Measurements from ENCODE around the gene LCORL.
"Not testable (repeated sequence)": the region's sequence is repeated elsewhere in the genome, so short reads cannot be mapped to it uniquely, and the experiment has no call there.

The LCORL gene

DNA sequence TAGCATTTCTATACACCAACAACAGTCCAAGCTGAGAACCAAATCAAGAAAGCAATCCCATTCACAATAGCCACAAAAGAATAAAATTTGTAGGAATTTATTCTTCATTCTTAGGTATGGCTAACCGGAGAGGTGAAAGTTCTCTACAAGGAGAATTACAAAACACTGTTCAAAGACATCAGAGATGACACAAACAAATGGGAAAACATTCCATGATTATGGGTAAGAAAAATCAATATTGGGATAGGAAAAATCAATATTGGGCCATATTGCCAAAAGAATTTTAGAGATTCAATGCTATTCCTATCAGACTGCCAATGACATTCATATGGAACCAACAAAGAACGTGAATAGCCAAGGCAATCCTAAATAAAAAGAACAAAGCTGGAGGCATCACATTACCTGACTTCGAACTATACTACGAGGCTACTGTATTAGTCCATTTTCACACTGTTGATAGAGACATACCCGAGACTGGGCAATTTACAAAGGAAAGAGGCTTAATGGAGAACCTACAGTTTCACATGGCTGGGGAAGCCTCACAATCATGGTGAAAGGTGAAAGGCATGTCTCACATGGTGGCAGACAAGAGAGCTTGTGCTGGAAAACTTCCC lies 161.7 kb downstream of the LCORL start:
- DNase-seq (ENCODE audit: low read depth in 1 of 2, low spot score in 1 of 2) = no peak

DNA sequence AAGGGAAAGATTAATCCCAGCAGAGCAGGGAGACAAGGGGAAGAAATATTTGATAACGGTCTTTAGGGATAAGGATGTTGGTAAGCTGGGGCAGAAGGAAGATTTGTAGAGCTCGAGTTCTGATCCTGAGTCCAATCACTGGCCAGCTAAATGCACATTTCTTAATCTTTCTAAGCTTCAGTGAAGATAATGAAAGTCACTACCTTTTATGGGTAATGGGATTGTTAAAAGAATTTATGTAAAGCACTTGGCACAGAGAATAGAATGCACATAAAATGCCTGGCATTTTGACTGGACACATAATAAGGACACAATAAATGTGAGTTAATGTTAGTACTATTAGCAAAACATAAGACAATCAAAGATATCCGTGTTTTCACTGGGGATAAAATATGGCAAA lies 167.5 kb downstream of the LCORL start:
- no peak for DNase-seq (ENCODE audit: low read depth in 1 of 2, low spot score in 1 of 2)

DNA sequence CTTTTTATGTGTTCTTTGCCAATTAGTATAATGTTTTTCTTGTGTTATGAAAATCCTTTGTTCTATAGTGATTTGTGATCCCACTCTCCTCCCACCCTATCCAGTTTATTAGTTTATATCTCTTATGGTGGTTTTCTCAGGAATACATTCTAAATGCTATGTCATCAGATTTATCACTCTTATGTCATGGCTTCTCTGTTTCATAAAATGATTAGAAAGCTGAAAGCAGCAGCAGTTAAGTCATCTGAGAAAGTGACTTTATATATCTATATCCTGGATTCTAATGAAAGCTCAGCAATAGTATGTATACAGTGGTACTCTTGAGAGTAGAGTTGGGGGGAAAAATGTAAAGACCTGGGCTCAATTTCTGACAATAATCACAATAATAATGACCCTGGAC lies 169.6 kb downstream of the LCORL start:
- no peak for DNase-seq (ENCODE audit: low read depth in 1 of 2, low spot score in 1 of 2)

DNA sequence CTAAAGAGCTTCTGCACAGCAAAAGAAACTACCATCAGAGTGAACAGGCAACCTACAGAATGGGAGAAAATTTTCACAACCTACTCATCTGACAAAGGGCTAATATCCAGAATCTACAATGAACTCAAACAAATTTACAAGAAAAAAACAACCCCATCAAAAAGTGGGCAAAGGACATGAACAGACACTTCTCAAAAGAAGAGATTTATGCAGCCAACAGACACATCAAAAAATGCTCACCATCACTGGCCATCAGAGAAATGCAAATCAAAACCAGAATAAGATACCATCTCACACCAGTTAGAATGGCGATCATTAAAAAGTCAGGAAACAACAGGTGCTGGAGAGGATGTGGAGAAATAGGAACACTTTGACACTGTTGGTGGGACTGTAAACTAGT lies 171.3 kb downstream of the LCORL start:
- DNase-seq (ENCODE audit: low read depth in 1 of 2, low spot score in 1 of 2) = not testable (repeated sequence)

DNA sequence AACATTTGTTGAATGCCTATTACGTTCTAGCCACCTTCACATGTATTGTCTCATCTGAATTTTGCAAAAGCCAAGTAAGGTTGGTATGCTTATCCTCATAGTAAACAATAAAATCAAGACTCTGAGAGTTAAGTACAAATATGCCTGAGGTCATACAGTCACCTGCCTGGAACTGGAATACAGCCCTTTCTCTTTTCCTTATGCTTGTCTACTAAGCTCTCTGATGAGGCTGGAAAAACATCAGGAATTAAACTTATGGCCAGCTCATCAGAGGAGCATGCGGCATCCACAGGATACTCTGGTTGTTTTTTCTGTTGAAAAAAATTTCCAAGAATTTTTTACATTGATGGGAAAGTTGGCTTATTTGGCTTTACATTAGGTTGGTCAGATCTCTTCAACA lies 175.3 kb downstream of the LCORL start:
- no peak for DNase-seq (ENCODE audit: low read depth in 1 of 2, low spot score in 1 of 2)

DNA sequence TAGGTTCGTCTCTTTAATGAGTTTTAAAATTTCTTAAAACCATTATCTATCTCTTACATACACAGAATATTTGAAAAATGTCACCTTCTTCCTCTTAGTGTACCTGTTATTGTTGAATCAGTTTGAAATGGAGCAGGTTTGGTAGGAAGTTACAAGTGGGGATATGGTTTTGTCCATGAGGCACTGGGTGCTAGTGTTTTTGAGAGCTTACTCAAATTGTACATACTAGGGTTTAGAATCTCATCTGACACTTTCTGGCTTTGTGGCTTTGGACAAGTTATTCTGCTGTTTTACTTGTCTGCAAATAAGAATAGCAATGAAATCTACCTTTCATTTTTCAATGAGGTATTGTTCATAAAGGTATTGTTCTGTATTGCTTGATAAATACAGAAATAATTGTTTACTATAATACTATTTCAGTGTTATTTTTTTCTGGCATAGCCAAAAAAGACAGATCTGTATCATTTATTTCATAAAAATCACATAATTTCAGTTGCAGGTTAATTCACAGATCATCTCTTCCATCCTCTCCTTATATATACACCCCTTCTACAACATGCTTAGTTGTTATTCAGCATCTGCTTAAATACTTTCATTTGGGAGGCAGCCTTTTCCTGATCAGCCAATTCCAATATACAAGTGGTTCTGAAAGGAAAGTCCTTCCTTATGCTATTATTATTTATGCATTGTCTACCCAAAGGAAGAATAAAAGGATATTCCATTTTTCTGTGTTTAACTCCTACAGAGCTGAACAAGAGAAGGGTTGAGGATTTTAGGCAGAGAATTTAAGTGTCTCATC lies 197.5 kb downstream of the LCORL start:
- no peak for DNase-seq (ENCODE audit: low read depth in 1 of 2, low spot score in 1 of 2)

DNA sequence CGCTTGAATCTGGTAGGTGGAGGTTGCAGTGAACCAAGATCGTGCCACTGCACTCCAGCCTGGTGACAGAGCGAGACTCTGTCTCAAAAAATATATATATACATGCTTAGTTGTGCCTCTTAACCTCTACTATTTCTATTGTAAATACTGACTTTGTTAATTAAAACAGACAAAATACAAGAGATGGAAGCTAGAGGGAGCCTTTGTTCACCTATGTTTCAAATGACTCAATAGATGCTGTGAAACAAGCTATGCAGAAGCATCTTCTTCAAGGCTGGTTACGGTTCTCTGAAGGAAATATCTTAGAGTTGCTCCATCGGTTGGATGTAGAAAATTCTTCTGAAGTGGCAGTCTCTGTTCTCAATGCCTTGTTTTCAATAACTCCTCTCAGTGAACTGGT lies 204.5 kb downstream of the LCORL start:
- DNase-seq (ENCODE audit: low read depth in 1 of 2, low spot score in 1 of 2) = no peak

DNA sequence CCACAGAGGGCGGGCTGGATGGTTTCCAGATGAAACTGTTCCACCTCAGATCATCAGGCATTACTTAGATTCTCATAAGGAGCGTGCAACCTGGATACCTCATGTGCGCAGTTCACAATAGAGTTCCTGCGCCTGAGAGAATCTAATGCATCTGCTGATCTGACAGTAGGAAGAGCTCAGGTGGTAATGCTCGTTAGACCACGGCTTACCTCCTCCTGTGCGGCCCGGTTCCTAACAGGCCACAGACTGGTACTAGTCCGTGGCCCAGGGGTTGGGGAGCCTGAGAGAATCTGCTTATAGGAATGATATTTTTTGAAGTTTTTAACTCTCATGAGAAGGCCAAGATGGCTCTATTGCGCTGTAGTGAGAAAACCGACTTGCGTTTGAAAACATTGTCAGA lies 205.4 kb downstream of the LCORL start:
- DNase-seq (ENCODE audit: low read depth in 1 of 2, low spot score in 1 of 2) = no peak

DNA sequence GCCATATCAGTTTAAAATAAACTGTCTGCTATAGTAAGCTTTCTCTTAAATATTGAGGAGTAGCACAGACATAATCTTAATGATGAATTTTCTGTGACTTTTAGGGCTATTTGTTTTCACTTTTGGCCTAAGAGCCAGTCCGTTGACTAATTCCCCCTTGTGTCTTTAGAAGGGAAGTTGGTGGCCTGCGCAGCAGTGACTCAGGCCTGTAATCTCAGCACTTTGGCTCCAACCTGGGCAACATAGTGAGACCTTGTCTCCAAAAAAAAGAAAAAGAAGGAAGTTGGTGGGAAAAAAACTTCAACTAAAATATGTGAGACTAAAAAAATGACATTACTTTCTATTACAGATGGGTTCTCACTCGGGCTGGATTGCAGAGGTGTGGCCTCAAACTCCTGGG lies 207.4 kb downstream of the LCORL start:
- no peak for DNase-seq (ENCODE audit: low read depth in 1 of 2, low spot score in 1 of 2)

DNA sequence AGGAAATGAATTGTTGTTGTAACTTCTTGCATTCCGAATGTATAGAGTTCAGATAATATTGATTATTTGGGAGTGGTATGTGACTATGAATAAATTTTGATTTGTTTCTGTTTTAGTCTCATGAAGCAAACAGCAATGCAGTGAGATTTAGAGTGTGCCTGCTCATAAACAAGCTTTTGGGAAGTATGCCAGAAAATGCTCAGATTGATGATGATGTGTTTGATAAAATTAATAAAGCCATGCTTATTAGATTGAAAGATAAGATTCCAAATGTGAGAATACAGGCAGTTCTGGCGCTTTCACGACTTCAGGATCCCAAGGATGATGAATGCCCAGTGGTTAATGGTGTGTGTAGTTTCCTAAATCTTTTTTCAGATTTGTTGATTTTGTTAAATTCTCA lies 208.8 kb downstream of the LCORL start:
- DNase-seq (ENCODE audit: low read depth in 1 of 2, low spot score in 1 of 2) = no peak

DNA sequence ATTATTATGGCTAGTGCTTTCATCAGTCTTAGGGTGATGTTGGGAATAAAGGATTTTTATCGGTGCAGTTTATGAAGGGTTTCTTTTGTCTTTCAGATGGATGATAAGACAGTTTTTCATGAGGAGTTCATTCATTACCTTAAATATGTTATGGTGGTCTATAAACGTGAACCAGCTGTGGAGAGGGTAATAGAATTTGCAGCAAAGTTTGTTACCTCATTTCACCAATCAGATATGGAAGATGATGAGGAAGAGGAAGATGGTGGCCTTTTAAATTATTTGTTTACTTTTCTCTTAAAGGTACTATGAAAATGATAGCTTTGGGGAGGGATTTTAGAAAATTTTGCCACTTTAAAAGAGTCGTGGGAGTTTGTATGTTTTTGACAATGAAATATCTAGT lies 209.4 kb downstream of the LCORL start:
- DNase-seq (ENCODE audit: low read depth in 1 of 2, low spot score in 1 of 2) = no peak

DNA sequence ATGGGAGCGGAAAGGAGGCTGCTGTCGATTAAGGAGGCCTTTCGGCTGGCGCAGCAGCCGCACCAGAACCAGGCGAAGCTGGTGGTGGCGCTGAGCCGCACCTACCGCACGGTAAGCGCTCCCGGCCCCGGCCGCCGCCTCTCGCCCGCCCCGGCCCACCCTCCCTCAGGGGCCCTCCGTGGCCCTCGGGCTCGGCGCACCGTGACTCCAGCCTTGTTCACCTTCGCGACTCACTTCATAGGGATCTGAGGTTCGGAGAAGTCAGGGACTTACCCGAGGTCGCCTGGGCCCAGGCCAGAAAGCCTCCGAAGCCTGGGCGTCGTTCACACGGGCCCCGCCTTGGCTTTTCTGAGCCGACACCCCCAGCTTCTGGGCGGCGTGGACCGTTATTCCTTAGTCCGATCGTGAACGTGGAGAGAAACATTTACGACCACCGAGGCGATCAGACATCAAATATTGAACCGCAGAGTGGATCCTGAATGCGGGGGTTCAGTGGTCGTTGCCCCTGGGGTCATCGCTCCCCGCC lies 210.4 kb downstream of the LCORL start:
- DNase-seq (ENCODE audit: low read depth in 1 of 2, low spot score in 1 of 2) = no peak

DNA sequence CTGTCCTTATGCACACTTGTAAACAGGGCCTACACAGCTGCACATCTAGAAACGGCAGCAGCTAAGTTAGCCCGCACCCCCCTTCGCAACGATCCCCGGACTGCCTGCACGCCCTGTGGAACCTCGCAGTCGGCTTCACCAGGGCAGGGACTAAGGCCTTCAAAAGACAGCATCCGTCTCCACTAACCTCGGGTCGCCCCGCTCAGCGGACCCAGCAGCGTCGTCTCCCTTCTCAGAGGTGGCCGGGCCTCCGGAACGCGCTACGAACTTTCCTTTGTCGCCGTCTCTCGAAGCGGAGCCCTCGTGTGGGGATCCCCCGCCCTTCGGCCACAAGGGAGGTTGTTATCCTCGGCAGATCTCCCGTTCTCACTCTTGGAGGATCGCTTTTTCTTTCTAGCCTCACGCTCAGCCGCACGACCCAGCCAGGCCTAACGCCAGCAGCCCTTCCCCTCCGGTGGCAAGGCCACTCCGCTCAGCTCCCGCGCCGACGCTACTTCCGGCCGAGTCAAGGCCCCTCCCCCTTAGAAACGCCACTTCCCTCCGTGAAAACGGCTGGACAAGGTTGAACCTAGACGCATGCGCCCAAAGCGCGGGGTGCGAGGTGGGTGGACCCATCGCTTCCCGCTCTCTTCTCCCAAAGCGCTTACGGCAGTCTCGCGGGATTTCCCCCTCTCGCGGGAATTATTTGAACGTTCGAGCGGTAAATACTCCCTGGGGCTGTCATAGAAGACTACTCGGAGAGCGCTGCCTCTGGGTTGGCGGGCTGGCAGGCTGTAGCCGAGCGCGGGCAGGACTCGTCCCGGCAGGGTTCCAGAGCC lies 211.1 kb downstream of the LCORL start, which contains the start of the genes DCAF16 and NCAPG:
TSS of gene DCAF16 (minus strand) at position 498 of the 818 bp plus-strand sequence. CDS start 6,616 bp downstream, outside the sequence.
TSS of gene NCAPG (plus strand) at position 720 of the 818 bp plus-strand sequence. CDS start 99 bp downstream, outside the sequence.
- DNase-seq (ENCODE audit: low read depth in 1 of 2, low spot score in 1 of 2) = peak; percentile 96 to 97

DNA sequence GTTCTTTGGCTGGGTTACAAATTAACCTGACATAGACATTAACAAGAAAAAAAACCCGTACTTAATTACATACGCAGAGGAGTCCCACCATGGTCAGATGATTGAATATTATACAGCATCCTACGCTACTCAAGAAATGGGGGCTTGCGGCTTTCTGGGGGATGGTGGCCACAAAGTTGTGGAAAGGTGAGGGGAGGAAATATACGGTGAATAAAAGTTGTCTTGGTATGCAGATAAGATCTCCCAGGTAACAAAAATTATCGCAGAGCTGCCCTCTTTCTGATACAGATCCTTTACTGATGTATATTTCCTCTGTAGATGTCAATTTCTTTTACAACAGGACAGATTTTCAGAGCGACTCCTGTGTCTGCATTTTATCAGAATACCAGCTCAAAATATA lies 211.9 kb downstream of the LCORL start:
- DNase-seq (ENCODE audit: low read depth in 1 of 2, low spot score in 1 of 2) = no peak

DNA sequence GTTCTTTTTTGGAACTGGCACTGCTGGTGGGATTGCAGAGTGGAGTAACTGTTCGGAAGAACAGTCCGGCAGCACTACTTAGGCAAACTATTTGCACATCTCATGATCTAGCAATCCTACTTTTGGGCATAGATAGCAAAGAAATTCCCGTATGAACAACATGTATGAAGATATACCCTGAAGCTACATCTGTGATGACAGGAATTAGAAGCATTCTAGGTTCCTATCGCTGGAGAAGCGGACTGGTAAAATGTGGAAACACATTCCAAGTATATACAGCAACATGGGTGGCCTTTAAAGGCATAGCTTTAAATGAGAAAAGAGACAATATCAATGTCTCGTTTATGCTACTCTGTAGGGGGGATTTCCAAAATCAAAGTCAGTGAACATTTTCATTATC lies 214.1 kb downstream of the LCORL start:
- no peak for DNase-seq (ENCODE audit: low read depth in 1 of 2, low spot score in 1 of 2)

DNA sequence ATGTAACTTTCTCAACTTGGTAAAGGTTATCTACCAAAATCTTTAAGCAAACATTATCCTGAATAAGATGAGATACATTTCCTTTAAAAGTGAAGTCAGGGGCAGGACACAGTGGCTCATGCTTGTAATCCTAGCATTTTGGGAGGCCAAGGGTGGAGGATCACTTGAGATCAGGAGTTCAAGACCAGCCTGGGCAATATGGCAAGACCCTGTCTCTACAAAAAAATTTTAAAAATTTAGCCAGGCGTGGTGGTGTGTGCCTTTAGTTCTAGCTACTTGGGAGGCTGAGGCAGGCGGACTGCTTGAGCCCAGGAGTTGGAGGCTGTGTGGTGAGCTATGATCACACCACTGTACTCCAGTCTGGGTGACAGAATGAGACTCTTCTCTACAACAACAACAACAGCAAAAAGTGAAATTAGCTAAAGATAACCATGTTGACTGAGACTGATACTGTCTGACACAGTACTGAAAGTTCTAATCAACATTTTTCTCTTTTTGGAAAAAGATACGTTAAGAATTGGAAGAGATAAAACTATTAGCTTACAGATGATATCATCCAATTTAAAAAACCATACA lies 215.9 kb downstream of the LCORL start:
- DNase-seq (ENCODE audit: low read depth in 1 of 2, low spot score in 1 of 2) = no peak

DNA sequence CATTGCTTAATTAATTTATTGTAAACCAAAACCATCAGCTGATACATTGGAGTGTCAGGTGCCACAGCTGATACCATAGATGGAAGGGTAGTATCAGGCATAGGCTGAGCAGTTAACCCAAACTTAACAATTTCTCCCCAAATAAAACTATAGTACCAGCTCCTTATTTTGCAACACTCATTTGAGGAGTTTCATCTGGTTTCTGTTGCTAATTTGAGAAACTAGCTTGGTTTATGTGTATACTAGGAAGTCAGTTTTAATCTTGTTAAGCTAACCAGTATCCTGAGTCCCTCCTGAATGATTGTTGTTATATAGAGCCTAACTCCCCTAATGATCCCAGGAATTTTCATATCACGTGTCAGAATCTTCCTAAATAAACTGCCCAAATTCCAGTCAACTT lies 223.7 kb downstream of the LCORL start:
- no peak for DNase-seq (ENCODE audit: low read depth in 1 of 2, low spot score in 1 of 2)

DNA sequence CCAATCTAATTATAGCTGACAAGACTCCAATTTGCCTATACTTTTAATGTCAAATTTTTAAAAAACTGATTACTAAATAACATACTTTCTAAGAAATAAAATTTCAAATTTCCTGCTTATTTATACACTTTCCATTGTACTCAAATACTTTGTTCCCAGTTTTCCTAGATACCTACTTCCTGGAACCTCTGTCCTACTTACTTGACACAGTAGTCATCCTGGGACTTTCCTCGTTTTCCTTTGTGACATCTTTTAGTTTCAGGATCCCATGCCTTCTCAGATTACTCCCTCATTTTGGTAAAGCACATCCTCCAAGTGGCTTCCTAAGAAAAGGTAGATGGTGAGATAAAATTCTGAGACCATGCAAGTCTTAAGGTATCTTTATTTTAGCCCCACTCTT lies 226.8 kb downstream of the LCORL start:
- no peak for DNase-seq (ENCODE audit: low read depth in 1 of 2, low spot score in 1 of 2)
